Measurements from ENCODE around the gene THSD4.

- TF ChIP-seq POLR2A (IDR thresholded peaks at IDR 0.05; ENCODE audit: control extremely low read depth in 1 of 2, low read depth in 2 of 2, low read length in 2 of 2): no peak
- TF ChIP-seq CTCF (IDR thresholded peaks at IDR 0.05; ENCODE audit: control extremely low read depth in 1 of 3, insufficient read depth in 1 of 3, low read depth in 1 of 3, low read length in 3 of 3): no peak
Observed at GRCh38 chr15:71313806-71314205, 198.5 kb downstream of the THSD4 start.

Measured in H1 (cell line).